Activated CD8-positive, alpha-beta memory T cell treated with anti-CD3 and anti-CD28 coated beads, Interleukin-2, amount 50 U/mL, for 48 hours (primary cell): Measurements from ENCODE around the gene HELQ.

Experiments
- DNase-seq: peaks from one replicate; pipeline ENCODE4 v3.0.0-alpha.2; 2020

The HELQ gene

GRCh38 chr4:83370640-83370906 lies 85.0 kb downstream of the HELQ start:
- DNase-seq: no peak

GRCh38 chr4:83369831-83370639 lies 85.6 kb downstream of the HELQ start:
- no peak for DNase-seq

- DNase-seq: no peak
Measured at GRCh38 chr4:83364312-83364711, 91.3 kb downstream of the HELQ start.

- no peak for DNase-seq
Measured at GRCh38 chr4:83362492-83363329, 92.9 kb downstream of the HELQ start.

DNA sequence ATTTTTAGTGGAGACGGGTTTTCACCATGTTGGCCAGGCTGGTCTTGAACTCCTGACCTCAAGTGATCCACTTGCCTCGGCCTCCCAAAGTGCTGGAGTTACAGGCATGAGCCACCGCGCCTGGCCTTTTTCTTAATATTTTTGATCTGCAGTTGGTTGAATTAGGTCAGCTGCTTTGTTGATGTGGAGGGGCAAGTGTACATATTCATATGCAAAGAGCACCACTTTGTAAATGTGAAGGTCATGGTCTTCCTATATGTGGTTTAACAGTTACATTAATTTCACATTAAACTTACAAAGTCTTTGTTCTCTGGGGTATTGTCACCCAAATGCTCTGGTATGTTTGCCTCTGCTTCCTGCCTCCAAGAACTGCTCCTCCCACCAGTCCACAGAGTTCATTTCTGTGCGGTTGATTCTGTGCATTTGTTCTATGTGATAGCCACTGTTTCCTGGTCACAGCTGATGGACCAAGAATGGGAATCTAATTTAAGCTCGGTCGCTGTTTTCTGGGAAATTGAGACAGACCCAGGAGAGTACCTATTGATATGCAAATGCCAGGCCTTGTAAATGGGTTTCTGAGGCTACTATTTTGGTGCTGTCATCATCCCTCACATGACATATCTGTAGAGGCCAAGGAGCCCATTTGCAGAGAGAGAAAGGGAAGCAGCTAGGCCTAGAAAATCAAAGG lies 94.1 kb downstream of the HELQ start:
- no peak for DNase-seq

DNA sequence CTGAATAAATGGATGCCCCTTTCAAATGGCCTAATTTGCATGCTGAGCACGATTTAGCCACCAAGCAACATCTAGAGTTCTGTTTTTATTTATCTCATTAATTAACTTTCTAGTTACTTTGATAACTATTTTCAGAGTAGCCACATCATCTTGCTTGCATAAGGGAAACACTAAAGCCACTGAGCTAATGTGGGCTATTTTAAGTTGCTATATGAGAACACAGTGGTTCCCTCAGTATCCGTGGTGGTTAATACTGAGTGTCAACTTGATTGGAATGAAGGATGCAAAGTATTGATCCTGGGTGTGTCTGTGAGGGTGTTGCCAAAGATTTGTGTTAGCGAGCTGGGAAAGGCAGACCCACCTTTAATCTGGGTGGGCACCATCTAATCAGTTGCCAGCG lies 95.6 kb downstream of the HELQ start:
- DNase-seq: no peak

- no peak for DNase-seq
Measured at GRCh38 chr4:83358410-83358809, 97.2 kb downstream of the HELQ start.
